GM21737 (cell line): ENCODE measurements around the gene PARD3.
"Not testable (repeated sequence)": the region's sequence is repeated elsewhere in the genome, so short reads cannot be mapped to it uniquely, and the experiment has no call there.

Experiments
- ATAC-seq: cut with Tn5 transposase; IDR thresholded peaks from one replicate; pipeline ENCODE4 v1.9.1; 2021; ENCODE audit warnings: mild to moderate bottlenecking, moderate library complexity; ENCODE audit not compliant: unreplicated experiment

PARD3 gene

GRCh38 chr10:34719746-34720145, 95.3 kb downstream of the PARD3 start:
- ATAC-seq = no peak

- no peak for ATAC-seq
These were observed 95.8 kb downstream of the PARD3 start for GRCh38 chr10:34719328-34719727.

GRCh38 chr10:34717429-34717828, 97.7 kb downstream of the PARD3 start:
- no peak for ATAC-seq

GRCh38 chr10:34716958-34717357, 98.1 kb downstream of the PARD3 start:
- ATAC-seq = no peak

GRCh38 chr10:34716234-34716633, 98.9 kb downstream of the PARD3 start:
- ATAC-seq = no peak

- ATAC-seq = no peak
These were observed 99.4 kb downstream of the PARD3 start for GRCh38 chr10:34715511-34716187.

- ATAC-seq = no peak
These were observed 101.2 kb downstream of the PARD3 start for GRCh38 chr10:34713875-34714274.

GRCh38 chr10:34711500-34711899, 103.6 kb downstream of the PARD3 start:
- no peak for ATAC-seq

- no peak for ATAC-seq
These were observed 104.7 kb downstream of the PARD3 start for GRCh38 chr10:34710391-34710751.

GRCh38 chr10:34709637-34710390, 105.3 kb downstream of the PARD3 start:
- no peak for ATAC-seq

GRCh38 chr10:34707656-34708055, 107.4 kb downstream of the PARD3 start:
- no peak for ATAC-seq

GRCh38 chr10:34706992-34707391, 108.1 kb downstream of the PARD3 start:
- ATAC-seq = not testable (repeated sequence)

GRCh38 chr10:34706147-34706546, 108.9 kb downstream of the PARD3 start:
- ATAC-seq = no peak

GRCh38 chr10:34705563-34705962, 109.5 kb downstream of the PARD3 start:
- ATAC-seq = no peak

GRCh38 chr10:34704526-34705184, 110.4 kb downstream of the PARD3 start:
- ATAC-seq = no peak

GRCh38 chr10:34702982-34703381, 112.1 kb downstream of the PARD3 start:
- no peak for ATAC-seq

- ATAC-seq = no peak
These were observed 112.8 kb downstream of the PARD3 start for GRCh38 chr10:34702093-34702937.

GRCh38 chr10:34701194-34701593, 113.9 kb downstream of the PARD3 start:
- no peak for ATAC-seq

GRCh38 chr10:34700752-34701151, 114.3 kb downstream of the PARD3 start:
- ATAC-seq = not testable (repeated sequence)

- no peak for ATAC-seq
These were observed 115.1 kb downstream of the PARD3 start for GRCh38 chr10:34699904-34700517.

GRCh38 chr10:34698979-34699378, 116.1 kb downstream of the PARD3 start:
- no peak for ATAC-seq
